K562 (cell line): Measurements from ENCODE around the gene ADARB2. TPM values are rescaled to one million over a fixed set of nuclear protein-coding genes. Genes with fewer than 3 reads are reported as not detected.

Source experiments
- ATAC-seq: fragments of 200-7000 bp; cut with Tn5 transposase; 3 replicates; pipeline ENCODE4 v1.9.1; 2020; ENCODE audit warnings: moderate library complexity
- BruUV-seq: library from RNA; stranded (reverse); fragments of 400-500 nt; replicated peaks from 2 replicates; lab custom pipeline; 2021; lab: Mats Ljungman, UMichigan
- CTCF ChIA-PET: fragments of 300-600 bp; formaldehyde crosslinking; extraction: SDS; loops from one replicate; lab custom pipeline; 2021; ENCODE audit warnings: low intra/inter-chr PET ratio; lab: Yijun Ruan, JAX
- POLR2A ChIA-PET: fragments of 300-600, 350-650 bp; sonication (Branson Sonifier 250); formaldehyde crosslinking; extraction: SDS; loops from one replicate; lab custom pipeline; 2021; ENCODE audit warnings: antibody characterized with exemption, inconsistent platforms; lab: Yijun Ruan, JAX
- DNase-seq, 4 experiments: peaks; one replicate each; pipeline versions ENCODE4 v3.0.0 to v3.0.0-alpha.2; 2011 to 2018; ENCODE audit warnings: low spot score in 3 of 4, mixed read lengths in 3 of 4; ENCODE audit errors: extremely low read depth in 1 of 4
- FAIRE-seq: peaks from 2 replicates; lab custom pipeline; 2011; peaks lifted over from hg19 to GRCh38; lab: Jason Lieb, UNC
- H2AFZ ChIP-seq: 2 replicates; pipeline ENCODE4 v1.6.0; 2011; ENCODE audit warnings: low read depth, low read length, control low read depth, inconsistent platforms
- H3K27ac ChIP-seq: fragments of 200-600 bp; 3 replicates; pipeline ENCODE4 v1.8.0; 2011; ENCODE audit warnings: low read depth, mild to moderate bottlenecking, control low read depth, inconsistent platforms, low read length, moderate library complexity, mixed read lengths; ENCODE audit errors: extremely low read depth
- H3K27me3 ChIP-seq, 2 experiments: fragments of 300-600 bp in 1 of 2; 2 replicates in 1 of 2; 3 replicates in 1 of 2; pipeline versions ENCODE4 v1.6.0 to v1.8.0; 2011; ENCODE audit warnings: inconsistent platforms in 2 of 2, low read length in 2 of 2, mild to moderate bottlenecking in 1 of 2, mixed read lengths in 1 of 2, moderate library complexity in 1 of 2; ENCODE audit not compliant: control insufficient read depth in 2 of 2, insufficient read depth in 2 of 2
- H3K36me3 ChIP-seq: fragments of 300-600 bp; 3 replicates; pipeline ENCODE4 v1.8.0; 2011; ENCODE audit warnings: mild to moderate bottlenecking, low read length, inconsistent platforms; ENCODE audit not compliant: control insufficient read depth, insufficient read depth
- H3K4me1 ChIP-seq, 2 experiments: fragments of 200-600 bp in 1 of 2; replicated peaks in 1 of 2; 2 replicates in 1 of 2; 3 replicates in 1 of 2; pipeline versions ENCODE4 v1.5.1 to v1.8.0; 2011; ENCODE audit warnings: inconsistent platforms in 2 of 2, low read length in 2 of 2, mild to moderate bottlenecking in 1 of 2, mixed read lengths in 1 of 2, moderate library complexity in 1 of 2; ENCODE audit not compliant: control insufficient read depth in 2 of 2, insufficient read depth in 2 of 2
- H3K4me2 ChIP-seq: 2 replicates; pipeline ENCODE4 v1.6.1; 2011; ENCODE audit warnings: low read length, control low read depth, inconsistent platforms, mixed read lengths; ENCODE audit not compliant: insufficient read depth
- H3K4me3 ChIP-seq: fragments of 200-600 bp; sonication (generic), shearing (Covaris generic); 2 replicates; pipeline ENCODE4 v1.5.1; 2016; ENCODE audit warnings: control low read depth, inconsistent platforms
- H3K79me2 ChIP-seq: fragments of 200-600 bp; 3 replicates; pipeline ENCODE4 v1.8.0; 2011; ENCODE audit warnings: low read length, inconsistent platforms; ENCODE audit not compliant: control insufficient read depth, insufficient read depth
- H3K9ac ChIP-seq, 2 experiments: 2 replicates each; pipeline versions ENCODE4 v1.6.0 to v1.6.1; 2011; ENCODE audit warnings: low read depth in 2 of 2, low read length in 2 of 2, control low read depth in 1 of 2, inconsistent platforms in 1 of 2, mild to moderate bottlenecking in 1 of 2, mixed read lengths in 1 of 2; ENCODE audit not compliant: insufficient read depth in 1 of 2
- H3K9me1 ChIP-seq: one replicate; pipeline ENCODE4 v1.6.0; 2011; ENCODE audit warnings: inconsistent platforms, mild to moderate bottlenecking, low read length, moderate library complexity; ENCODE audit not compliant: control insufficient read depth, insufficient read depth
- H3K9me3 ChIP-seq: replicated peaks from 2 replicates; pipeline ENCODE4 v1.5.1; 2011; ENCODE audit warnings: low read depth, low read length, inconsistent platforms; ENCODE audit not compliant: control insufficient read depth, insufficient read depth
- H4K20me1 ChIP-seq: replicated peaks from 2 replicates; pipeline ENCODE4 v1.6.1; 2011; ENCODE audit warnings: low read length, inconsistent platforms, mixed read lengths; ENCODE audit not compliant: control insufficient read depth, insufficient read depth
- CREBBP ChIP-seq: IDR thresholded peaks from one replicate; pipeline ENCODE4 v1.6.1; 2012; ENCODE audit warnings: low read depth, mild to moderate bottlenecking, control low read depth, inconsistent platforms, low read length
- CSDE1 ChIP-seq, 2 experiments: fragments of 450-650 bp; IDR thresholded peaks; 2 replicates each; pipeline ENCODE4 v1.6.1; 2016; ENCODE audit warnings: mild to moderate bottlenecking in 1 of 2
- GATA2 ChIP-seq: sonication (generic); formaldehyde crosslinking; IDR thresholded peaks from 2 replicates; pipeline ENCODE4 v1.4.0; 2020; ENCODE audit warnings: mild to moderate bottlenecking, missing genetic modification reagents
- HMG20A ChIP-seq: fragments of 450-650 bp; formaldehyde crosslinking; conservative IDR thresholded peaks from 2 replicates; pipeline ENCODE4 v1.4.0; 2020; ENCODE audit warnings: mild to moderate bottlenecking, mixed read lengths
- MEF2D ChIP-seq: conservative IDR thresholded peaks from 2 replicates; pipeline ENCODE4 v1.6.1; 2016; ENCODE audit warnings: low read depth, missing genetic modification characterization, missing compliant biosample characterization
- SMARCC2 ChIP-seq: fragments of 450-650 bp; IDR thresholded peaks from 2 replicates; pipeline ENCODE4 v1.6.1; 2017; ENCODE audit warnings: antibody characterized with exemption, moderate library complexity, mild to moderate bottlenecking, low read depth
- SMC3 ChIP-seq: conservative IDR thresholded peaks from 2 replicates; pipeline ENCODE4 v1.6.1; 2011; ENCODE audit warnings: low read depth, low read length, improper control_type of control experiment; ENCODE audit not compliant: insufficient read depth
- SNIP1 ChIP-seq: fragments of 450-650 bp; IDR thresholded peaks from 2 replicates; pipeline ENCODE4 v1.7.1; 2017; ENCODE audit warnings: low read depth, mild to moderate bottlenecking
- TFE3 ChIP-seq: fragments of 450-650 bp; formaldehyde crosslinking; IDR thresholded peaks from 2 replicates; pipeline ENCODE4 v1.4.0; 2020; ENCODE audit warnings: mild to moderate bottlenecking, mixed read lengths
- TRIM25 ChIP-seq: fragments of 450-650 bp; IDR thresholded peaks from 2 replicates; pipeline ENCODE4 v1.7.0; 2016; ENCODE audit warnings: borderline replicate concordance
- ZFP30 ChIP-seq: fragments of 250-450 bp; sonication (Bioruptor Pico); IDR thresholded peaks from 2 replicates; pipeline ENCODE4 v1.8.0; 2022; ENCODE audit warnings: moderate library complexity, mild to moderate bottlenecking, inconsistent platforms, borderline replicate concordance
- ZFX ChIP-seq: sonication (generic); formaldehyde crosslinking; IDR thresholded peaks from 2 replicates; pipeline ENCODE4 v1.8.0; 2022; ENCODE audit warnings: mild to moderate bottlenecking, missing genetic modification reagents, moderate library complexity
- ZNF23 ChIP-seq: fragments of 250-450 bp; sonication (Bioruptor Pico); IDR thresholded peaks from 2 replicates; pipeline ENCODE4 v1.4.0; 2020; ENCODE audit warnings: mild to moderate bottlenecking
- ZNF583 ChIP-seq: fragments of 250-450 bp; sonication (Bioruptor Pico); IDR thresholded peaks from 2 replicates; pipeline ENCODE4 v1.4.0; 2020
- WGBS: fragments of 100-300 bp; shearing (Covaris generic); methylation state at CpG from one replicate; pipeline ENCODE4 v1.1.6; 2016; ENCODE audit warnings: low coverage, mixed read lengths; ENCODE audit not compliant: insufficient coverage; ENCODE audit errors: missing lambda C conversion rate; 5-methylcytosine and 5-hydroxymethylcytosine counted together
- in situ Hi-C: fragments of 300-500 bp; cut with MboI; formaldehyde crosslinking; loops from 4 replicates; pipeline ENCODE4 v1.15.0; 2018; ENCODE audit warnings: inconsistent platforms, mixed read lengths
- intact Hi-C: fragments of 100-400 bp; cut with micrococcal nuclease; formaldehyde crosslinking; loops from 2 replicates; pipeline ENCODE4 v1.14.2; 2022
- polyA plus RNA-seq, 8 experiments: library from polyadenylated mRNA; depleted of rRNA in 4 of 8; stranded (reverse) in 5 of 8; unstranded in 3 of 8; fragments of >200 nt; fragmentation: Nextera tagmentation in 2 of 8; fragmentation: Illumina TruSeq in 1 of 8; extraction: Ambion mirVana in 2 of 8; extraction: Trizol in 1 of 8; gene quantifications; 2 replicates each; pipeline versions ENCODE4 v1.2.1 to v1.2.3, GENCODE V29; 2011 to 2014; ENCODE audit warnings: inconsistent platforms in 1 of 8, missing spikeins in 1 of 8
- total RNA-seq, 7 experiments: library from RNA; depleted of rRNA in 6 of 7; stranded (reverse); fragments of >200 nt in 6 of 7; fragmentation: Illumina TruSeq in 2 of 7; extraction: Trizol in 2 of 7; gene quantifications; 2 replicates each; pipeline versions ENCODE4 v1.2.1 to v1.2.3, GENCODE V29; 2011 to 2021; ENCODE audit warnings: low replicate concordance in 1 of 7
- TF ChIP-seq, protein P1 (sequence below): fragments of 450-650 bp; IDR thresholded peaks from 2 replicates; pipeline ENCODE4 v1.6.1; 2017; ENCODE audit warnings: mild to moderate bottlenecking, moderate library complexity
- TF ChIP-seq, protein P2 (sequence below): fragments of 250-450 bp; sonication (Bioruptor Pico); IDR thresholded peaks from 2 replicates; pipeline ENCODE4 v1.5.0; 2022; ENCODE audit warnings: mild to moderate bottlenecking

Gene ADARB2
- total and polyA plus RNA-seq, 9 of the 15 experiments (the other 6 are each of a cell fraction or from before 2014, with no cell fraction given) = not detected

DNA sequence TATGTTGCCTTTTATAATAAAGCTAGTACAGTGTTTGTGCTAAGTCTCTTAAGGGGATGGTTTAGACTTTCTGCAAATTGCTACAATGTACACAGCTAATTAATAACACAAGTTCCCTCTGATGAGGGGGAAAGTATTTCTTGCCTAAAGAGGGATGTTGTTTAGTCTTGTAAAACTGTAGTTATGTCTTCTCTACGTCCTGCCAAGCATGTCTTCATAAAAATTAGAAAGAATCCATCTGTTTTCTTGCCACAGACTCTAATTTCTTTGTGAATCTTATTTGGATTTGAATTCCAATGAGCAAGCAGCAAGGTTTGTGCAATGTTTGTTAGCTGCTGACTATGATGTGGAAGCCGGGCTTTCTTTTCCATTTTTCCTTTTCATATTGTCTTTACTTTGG, 28.2 kb downstream of the ADARB2 start:
- Histone ChIP-seq H4K20me1 (no peaks in the 10 kb centered on the region; the same call in 1 of the 2 replicates), H3K9ac (no peak overlapping the region), H2AFZ (no peak overlapping the region), H3K4me1 (no peaks in the 10 kb centered on the region), H3K4me3 (no peak overlapping the region), H3K9me3 (no peaks in the 10 kb centered on the region), H3K27me3 (peaks cover 2 to 20% of the 10 kb centered on the region in 2 experiments; a peak in 2 of 5 replicates), H3K27ac (no peak overlapping the region), H3K4me2 (no peak overlapping the region), H3K9me1 (no peaks in the 10 kb centered on the region), H3K79me2 (no peaks in the 10 kb centered on the region), H3K36me3 (no peaks in the 10 kb centered on the region)
- BruUV-seq = no TSS peak
- no peak for DNase-seq
- ChIA-PET POLR2A (interaction anchor here (0.5 kb wide), 1 partner anchor 295 kb away, joined by 5 read pairs; no protein-coding TSS in a partner anchor), CTCF (no interaction called here)
- 4% methylated on average over 2 of the region's 2 CpGs for WGBS
- ATAC-seq = no peak
- FAIRE-seq = no peak
- intact Hi-C loops (no loop called here), in situ Hi-C loops (no loop called here)
- TF ChIP-seq TFE3 (CRISPR knock-in tag) = no peak
- TF ChIP-seq CSDE1 (IDR thresholded peaks at IDR 0.05) = no peak
- no peak for TF ChIP-seq TRIM25
- no peak for TF ChIP-seq SMARCC2
- no peak for TF ChIP-seq ZNF23
- TF ChIP-seq HMG20A = no peak
- TF ChIP-seq, protein P1, sequence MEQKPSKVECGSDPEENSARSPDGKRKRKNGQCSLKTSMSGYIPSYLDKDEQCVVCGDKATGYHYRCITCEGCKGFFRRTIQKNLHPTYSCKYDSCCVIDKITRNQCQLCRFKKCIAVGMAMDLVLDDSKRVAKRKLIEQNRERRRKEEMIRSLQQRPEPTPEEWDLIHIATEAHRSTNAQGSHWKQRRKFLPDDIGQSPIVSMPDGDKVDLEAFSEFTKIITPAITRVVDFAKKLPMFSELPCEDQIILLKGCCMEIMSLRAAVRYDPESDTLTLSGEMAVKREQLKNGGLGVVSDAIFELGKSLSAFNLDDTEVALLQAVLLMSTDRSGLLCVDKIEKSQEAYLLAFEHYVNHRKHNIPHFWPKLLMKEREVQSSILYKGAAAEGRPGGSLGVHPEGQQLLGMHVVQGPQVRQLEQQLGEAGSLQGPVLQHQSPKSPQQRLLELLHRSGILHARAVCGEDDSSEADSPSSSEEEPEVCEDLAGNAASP = no peak
- TF ChIP-seq, protein P2, sequence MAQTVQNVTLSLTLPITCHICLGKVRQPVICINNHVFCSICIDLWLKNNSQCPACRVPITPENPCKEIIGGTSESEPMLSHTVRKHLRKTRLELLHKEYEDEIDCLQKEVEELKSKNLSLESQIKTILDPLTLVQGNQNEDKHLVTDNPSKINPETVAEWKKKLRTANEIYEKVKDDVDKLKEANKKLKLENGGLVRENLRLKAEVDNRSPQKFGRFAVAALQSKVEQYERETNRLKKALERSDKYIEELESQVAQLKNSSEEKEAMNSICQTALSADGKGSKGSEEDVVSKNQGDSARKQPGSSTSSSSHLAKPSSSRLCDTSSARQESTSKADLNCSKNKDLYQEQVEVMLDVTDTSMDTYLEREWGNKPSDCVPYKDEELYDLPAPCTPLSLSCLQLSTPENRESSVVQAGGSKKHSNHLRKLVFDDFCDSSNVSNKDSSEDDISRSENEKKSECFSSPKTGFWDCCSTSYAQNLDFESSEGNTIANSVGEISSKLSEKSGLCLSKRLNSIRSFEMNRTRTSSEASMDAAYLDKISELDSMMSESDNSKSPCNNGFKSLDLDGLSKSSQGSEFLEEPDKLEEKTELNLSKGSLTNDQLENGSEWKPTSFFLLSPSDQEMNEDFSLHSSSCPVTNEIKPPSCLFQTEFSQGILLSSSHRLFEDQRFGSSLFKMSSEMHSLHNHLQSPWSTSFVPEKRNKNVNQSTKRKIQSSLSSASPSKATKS = no peak
- TF ChIP-seq ZNF583 (CRISPR knock-in tag) = no peak
- no peak for TF ChIP-seq MEF2D (tag)
- no peak for TF ChIP-seq CREBBP
- no peak for TF ChIP-seq GATA2 (CRISPR knock-in tag)
- no peak for TF ChIP-seq SMC3
- TF ChIP-seq ZFX (CRISPR knock-in tag) = no peak
- TF ChIP-seq SNIP1 = no peak
- TF ChIP-seq ZFP30 (CRISPR knock-in tag) = no peak
